IMR-90 (cell line): Measurements from ENCODE around the gene RAB43. TPM values are rescaled to one million over a fixed set of nuclear protein-coding genes. Genes with fewer than 3 reads are reported as not detected.

Experiments used
- ATAC-seq: fragments of 200-7000 bp; cut with Tn5 transposase; 2 replicates; pipeline ENCODE4 v1.9.1; 2020; ENCODE audit warnings: low read depth, mild to moderate bottlenecking, moderate library complexity
- BruUV-seq: library from RNA; stranded (reverse); fragments of 400-500 nt; replicated peaks from 2 replicates; lab custom pipeline; 2021; lab: Mats Ljungman, UMichigan
- CTCF ChIA-PET: fragments of 300-600 bp; formaldehyde crosslinking; extraction: SDS; loops from one replicate; lab custom pipeline; 2021; ENCODE audit warnings: antibody characterized with exemption; lab: Yijun Ruan, JAX
- POLR2A ChIA-PET: fragments of 300-600 bp; sonication (Branson Sonifier 250); formaldehyde crosslinking; loops from one replicate; lab custom pipeline; 2022; ENCODE audit warnings: antibody characterized with exemption; ENCODE audit not compliant: unreplicated experiment; lab: Charles Lee
- DNase-seq: peaks from one replicate; pipeline ENCODE4 v3.0.0; 2013
- H2AFZ ChIP-seq: replicated peaks from 2 replicates; pipeline ENCODE3; 2013; ENCODE audit warnings: low read length, mild to moderate bottlenecking; ENCODE audit not compliant: poor library complexity
- H2AK5ac ChIP-seq: 2 replicates; pipeline ENCODE4 v1.6.1; 2013; ENCODE audit warnings: low read depth, low read length, inconsistent platforms
- H2AK9ac ChIP-seq: replicated peaks from 2 replicates; pipeline ENCODE3; 2013; ENCODE audit warnings: mild to moderate bottlenecking, low read depth, low read length, moderate library complexity; ENCODE audit not compliant: poor library complexity
- H2BK120ac ChIP-seq: 2 replicates; pipeline ENCODE4 v1.6.1; 2013; ENCODE audit warnings: low read depth, low read length, inconsistent platforms
- H2BK15ac ChIP-seq: 3 replicates; pipeline ENCODE4 v1.6.1; 2013; ENCODE audit warnings: low read depth, low read length, inconsistent platforms
- H2BK20ac ChIP-seq: 2 replicates; pipeline ENCODE4 v1.6.1; 2013; ENCODE audit warnings: low read depth, mild to moderate bottlenecking, inconsistent platforms, low read length, moderate library complexity
- H2BK5ac ChIP-seq: 2 replicates; pipeline ENCODE4 v1.6.1; 2013; ENCODE audit warnings: mild to moderate bottlenecking, low read depth, low read length, inconsistent platforms; ENCODE audit not compliant: poor library complexity, severe bottlenecking
- H3K14ac ChIP-seq: replicated peaks from 2 replicates; pipeline ENCODE4 v1.6.1; 2013; ENCODE audit warnings: low read depth, low read length, inconsistent platforms
- H3K18ac ChIP-seq: 2 replicates; pipeline ENCODE4 v1.6.1; 2013; ENCODE audit warnings: low read depth, low read length, control low read depth
- H3K23ac ChIP-seq: 2 replicates; pipeline ENCODE4 v1.6.1; 2013; ENCODE audit warnings: low read depth, low read length, inconsistent platforms
- H3K27ac ChIP-seq: 2 replicates; pipeline ENCODE4 v1.5.1; 2013; ENCODE audit warnings: mild to moderate bottlenecking, control low read depth, low read length; ENCODE audit not compliant: insufficient read depth
- H3K27me3 ChIP-seq: 2 replicates; pipeline ENCODE4 v1.6.1; 2013; ENCODE audit warnings: low read length; ENCODE audit not compliant: control insufficient read depth, insufficient read depth
- H3K36me3 ChIP-seq: 2 replicates; pipeline ENCODE4 v1.6.1; 2013; ENCODE audit warnings: low read length, mixed read lengths; ENCODE audit not compliant: control insufficient read depth, insufficient read depth
- H3K4ac ChIP-seq: 2 replicates; pipeline ENCODE4 v1.6.1; 2013; ENCODE audit warnings: low read depth, low read length, inconsistent platforms
- H3K4me1 ChIP-seq: 2 replicates; pipeline ENCODE4 v1.6.1; 2013; ENCODE audit warnings: low read length, mixed read lengths; ENCODE audit not compliant: control insufficient read depth, insufficient read depth
- H3K4me2 ChIP-seq: 2 replicates; pipeline ENCODE4 v1.6.1; 2013; ENCODE audit warnings: low read depth, mild to moderate bottlenecking, control low read depth, low read length, moderate library complexity
- H3K4me3 ChIP-seq: 2 replicates; pipeline ENCODE4 v1.5.1; 2013; ENCODE audit warnings: low read depth, mild to moderate bottlenecking, control low read depth, low read length, moderate library complexity; ENCODE audit not compliant: insufficient read depth
- H3K56ac ChIP-seq: 2 replicates; pipeline ENCODE4 v1.6.1; 2013; ENCODE audit warnings: low read length, inconsistent platforms; ENCODE audit not compliant: insufficient read depth; ENCODE audit errors: extremely low read depth
- H3K79me1 ChIP-seq, 2 experiments: 2 replicates each; pipeline ENCODE4 v1.6.1; 2013; ENCODE audit warnings: low read length in 2 of 2, inconsistent platforms in 1 of 2, low read depth in 1 of 2
- H3K9ac ChIP-seq: 2 replicates; pipeline ENCODE4 v1.6.1; 2013; ENCODE audit warnings: low read depth, low read length, control low read depth
- H3K9me1 ChIP-seq: 2 replicates; pipeline ENCODE4 v1.6.1; 2013; ENCODE audit warnings: low read length, inconsistent platforms; ENCODE audit not compliant: insufficient read depth
- H3K9me3 ChIP-seq: 2 replicates; pipeline ENCODE4 v1.6.1; 2013; ENCODE audit warnings: low read length; ENCODE audit not compliant: control insufficient read depth, insufficient read depth
- H4K20me1 ChIP-seq: 2 replicates; pipeline ENCODE4 v1.6.1; 2013; ENCODE audit warnings: low read length, inconsistent platforms; ENCODE audit not compliant: insufficient read depth
- H4K5ac ChIP-seq: 2 replicates; pipeline ENCODE4 v1.6.1; 2013; ENCODE audit warnings: mild to moderate bottlenecking, low read depth, low read length, control low read depth
- H4K8ac ChIP-seq, 2 experiments: 2 replicates each; pipeline ENCODE4 v1.6.1; 2013; ENCODE audit warnings: low read depth in 2 of 2, low read length in 2 of 2, control low read depth in 1 of 2, inconsistent platforms in 1 of 2
- H4K91ac ChIP-seq: 2 replicates; pipeline ENCODE4 v1.6.1; 2013; ENCODE audit warnings: low read depth, low read length, inconsistent platforms; ENCODE audit not compliant: insufficient read depth
- BHLHE40 ChIP-seq: fragments of 150-350 bp; IDR thresholded peaks from 2 replicates; pipeline ENCODE4 v1.6.1; 2016; ENCODE audit warnings: mild to moderate bottlenecking, low read depth, low read length
- CEBPB ChIP-seq: IDR thresholded peaks from 2 replicates; pipeline ENCODE4 v1.6.1; 2012; ENCODE audit warnings: low read depth, low read length, improper control_type of control experiment
- CHD1 ChIP-seq: IDR thresholded peaks from 2 replicates; pipeline ENCODE4 v1.6.1; 2012; ENCODE audit warnings: low read depth, low read length, improper control_type of control experiment
- CTCF ChIP-seq: conservative IDR thresholded peaks from 2 replicates; pipeline ENCODE4 v1.5.1; 2012; ENCODE audit warnings: mild to moderate bottlenecking, low read depth, low read length, improper control_type of control experiment
- ELK1 ChIP-seq: fragments of 150-350 bp; IDR thresholded peaks from 2 replicates; pipeline ENCODE4 v1.6.1; 2016; ENCODE audit warnings: low read depth, mild to moderate bottlenecking, low read length, moderate library complexity, borderline replicate concordance
- FOS ChIP-seq: fragments of 150-350 bp; IDR thresholded peaks from 2 replicates; pipeline ENCODE4 v1.6.1; 2016; ENCODE audit warnings: low read depth, low read length
- MAFK ChIP-seq: IDR thresholded peaks from 2 replicates; pipeline ENCODE4 v1.6.1; 2012; ENCODE audit warnings: low read depth, low read length, improper control_type of control experiment
- MAZ ChIP-seq: IDR thresholded peaks from 2 replicates; pipeline ENCODE4 v1.6.1; 2012; ENCODE audit warnings: low read depth, mild to moderate bottlenecking, low read length, improper control_type of control experiment, moderate library complexity, borderline replicate concordance
- MXI1 ChIP-seq: IDR thresholded peaks from 2 replicates; pipeline ENCODE4 v1.6.1; 2012; ENCODE audit warnings: low read depth, mild to moderate bottlenecking, low read length, moderate library complexity, borderline replicate concordance
- NFE2L2 ChIP-seq: fragments of 150-350 bp; IDR thresholded peaks from 2 replicates; pipeline ENCODE4 v1.6.1; 2016; ENCODE audit warnings: low read depth, mild to moderate bottlenecking, low read length
- POLR2A ChIP-seq: IDR thresholded peaks from 2 replicates; pipeline ENCODE4 v1.6.1; 2012; ENCODE audit warnings: mild to moderate bottlenecking, low read depth, low read length
- RAD21 ChIP-seq: IDR thresholded peaks from 2 replicates; pipeline ENCODE4 v1.6.1; 2012; ENCODE audit warnings: low read length, improper control_type of control experiment
- RCOR1 ChIP-seq: IDR thresholded peaks from 2 replicates; pipeline ENCODE4 v1.6.1; 2012; ENCODE audit warnings: mild to moderate bottlenecking, low read length, improper control_type of control experiment; ENCODE audit not compliant: insufficient replicate concordance
- RFX5 ChIP-seq: IDR thresholded peaks from 2 replicates; pipeline ENCODE4 v1.8.0; 2012; ENCODE audit warnings: low read depth, mild to moderate bottlenecking, low read length, moderate library complexity
- SMC3 ChIP-seq: fragments of 150-350 bp; IDR thresholded peaks from 2 replicates; pipeline ENCODE4 v1.6.1; 2016; ENCODE audit warnings: low read depth, mild to moderate bottlenecking, antibody characterized with exemption, low read length, moderate library complexity
- USF2 ChIP-seq: fragments of 150-350 bp; IDR thresholded peaks from 2 replicates; pipeline ENCODE4 v1.6.1; 2017; ENCODE audit warnings: mild to moderate bottlenecking, antibody characterized with exemption, low read length, low read depth
- WGBS, 2 experiments: methylation state at CpG; one replicate each; pipeline versions ENCODE4 v1.1.5 to v1.1.7; 2013; ENCODE audit warnings: missing lambda C conversion rate in 2 of 2; ENCODE audit not compliant: insufficient read length in 1 of 2; ENCODE audit errors: extremely low coverage in 2 of 2; 5-methylcytosine and 5-hydroxymethylcytosine counted together
- dilution Hi-C: fragments of 300-500 bp; cut with HindIII; formaldehyde crosslinking; loops from one replicate; pipeline ENCODE4 v1.14.3; 2018; ENCODE audit warnings: low sequenced_read_pairs; ENCODE audit not compliant: unreplicated experiment
- in situ Hi-C: fragments of 300-500 bp; cut with MboI; formaldehyde crosslinking; loops from 3 replicates; pipeline ENCODE4 v1.14.3; 2019; ENCODE audit warnings: low sequenced_read_pairs, inconsistent platforms, mixed read lengths
- intact Hi-C: fragments of 100-400 bp; cut with micrococcal nuclease; formaldehyde crosslinking; loops from 2 replicates; pipeline ENCODE4 v1.10.0; 2022
- polyA plus RNA-seq, 3 experiments: library from polyadenylated mRNA; depleted of rRNA; stranded (reverse); fragments of >200 nt; gene quantifications; 2 replicates each; pipeline ENCODE4 v1.2.3, GENCODE V29; 2012; ENCODE audit warnings: low replicate concordance in 1 of 3
- total RNA-seq: library from RNA; depleted of rRNA; stranded (reverse); fragments of >200 nt; gene quantifications from 2 replicates; pipeline ENCODE4 v1.2.3, GENCODE V29; 2012

Gene RAB43
- total and polyA plus RNA-seq, 2 of the 4 experiments (the other 2 are of a cell fraction), result 9.9 to 14.0 TPM

- 56% methylated on average over 2 of the region's 15 CpGs; no CpG with 5 or more reads in 1 of the 2 experiments for WGBS, 2 experiments
- ChIA-PET CTCF (interaction anchor here (0.6 to 1.5 kb wide), 2 partner anchors 13 to 70 kb away, joined by 3 to 4 read pairs; no protein-coding TSS in a partner anchor), POLR2A (no interaction called here)
- Histone ChIP-seq H2BK20ac (no peak overlapping the region), H4K20me1 (peaks cover 5% of the 10 kb centered on the region; the same call in 1 of the 2 replicates), H3K4me3 (no peak overlapping the region), H3K27ac (no peak overlapping the region), H2AK9ac (no peak overlapping the region), H3K9me3 (peaks cover 6% of the 10 kb centered on the region), H2BK5ac (no peak overlapping the region), H4K91ac (no peak overlapping the region), H4K8ac (no peak overlapping the region), H3K56ac (no peak overlapping the region), H3K4me2 (no peak overlapping the region), H2BK15ac (no peak overlapping the region), H2AFZ (no peak overlapping the region), H3K4me1 (no peaks in the 10 kb centered on the region), H3K9ac (no peak overlapping the region), H3K36me3 (no peaks in the 10 kb centered on the region), H3K23ac (no peak overlapping the region), H2AK5ac (no peak overlapping the region), H3K27me3 (peaks cover 40% of the 10 kb centered on the region), H3K14ac (no peak overlapping the region), H3K79me1 (no peaks in the 10 kb centered on the region), H3K9me1 (no peaks in the 10 kb centered on the region), H2BK120ac (no peak overlapping the region), H3K18ac (no peak overlapping the region), H4K5ac (no peak overlapping the region), H3K4ac (no peak overlapping the region)
- in situ Hi-C loops, result no loop called here
- ATAC-seq, result no peak
- no peak for DNase-seq
- TF ChIP-seq RCOR1, result no peak
- no peak for TF ChIP-seq ELK1
- no peak for TF ChIP-seq FOS
- TF ChIP-seq USF2, result no peak
- no peak for TF ChIP-seq BHLHE40
- TF ChIP-seq SMC3, result no peak
- no peak for TF ChIP-seq MXI1
- TF ChIP-seq POLR2A, result no peak
- TF ChIP-seq NFE2L2, result no peak
- no peak for TF ChIP-seq RAD21
- no peak for TF ChIP-seq MAZ
- no peak for TF ChIP-seq MAFK
- TF ChIP-seq RFX5, result no peak
- TF ChIP-seq CTCF, result no peak
- no peak for TF ChIP-seq CHD1
- no peak for TF ChIP-seq CEBPB
- dilution Hi-C loops, result no loop called here
- no TSS peak for BruUV-seq
- intact Hi-C loops, result no loop called here
These were observed 80.9 kb downstream of the RAB43 start for GRCh38 chr3:129040579-129041300.
